SK-N-MC (cell line): ENCODE results near the gene PLA2G2E.

ENCODE experiments used
- EZH2 ChIP-seq: fragments of 200-600 bp; sonication (generic); IDR thresholded peaks from one replicate; pipeline ENCODE4 v1.6.1; 2017; ENCODE audit warnings: antibody characterized with exemption
- POLR2AphosphoS5 ChIP-seq: IDR thresholded peaks from 2 replicates; pipeline ENCODE4 v1.6.1; 2012; ENCODE audit warnings: mild to moderate bottlenecking, low read depth, low read length, borderline replicate concordance

- TF ChIP-seq EZH2 (no peak), POLR2AphosphoS5 (no peak)
Observed at GRCh38 chr1:19893687-19894086, 29.7 kb downstream of the PLA2G2E start.
